Measurements from ENCODE around the gene SERPIND1.
"Not testable (repeated sequence)": the region's sequence is repeated elsewhere in the genome, so short reads cannot be mapped to it uniquely, and the experiment has no call there.

Gene SERPIND1

DNA sequence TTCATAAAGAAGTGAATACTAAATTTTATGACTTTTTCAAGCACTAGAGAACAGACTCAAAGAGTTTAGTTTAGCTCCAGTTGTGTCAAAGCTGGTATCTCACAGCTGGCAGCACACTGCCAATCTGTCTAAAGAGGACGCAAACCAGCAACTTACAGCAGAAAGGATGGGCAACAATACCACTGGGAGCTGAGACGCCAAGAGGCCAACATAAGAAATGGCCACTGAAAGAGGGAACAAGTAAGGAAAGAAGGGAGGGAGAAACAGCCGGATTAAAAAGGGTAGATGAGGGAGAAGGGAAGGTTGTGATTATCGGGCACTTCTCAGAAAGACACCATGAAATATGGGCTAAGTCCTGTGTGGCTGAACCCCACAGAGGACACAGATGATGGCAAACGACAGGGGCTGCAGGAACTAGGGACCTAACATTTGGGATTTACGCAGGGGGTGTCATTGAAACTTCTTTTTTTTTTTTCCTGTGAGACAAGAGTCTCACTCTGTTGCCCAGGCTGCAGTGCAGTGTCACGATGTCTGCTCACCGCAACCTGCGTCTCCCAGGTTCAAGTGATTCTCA lies 41.7 kb downstream of the SERPIND1 start:
- DNase-seq (ENCODE audit: low spot score), result no peak

DNA sequence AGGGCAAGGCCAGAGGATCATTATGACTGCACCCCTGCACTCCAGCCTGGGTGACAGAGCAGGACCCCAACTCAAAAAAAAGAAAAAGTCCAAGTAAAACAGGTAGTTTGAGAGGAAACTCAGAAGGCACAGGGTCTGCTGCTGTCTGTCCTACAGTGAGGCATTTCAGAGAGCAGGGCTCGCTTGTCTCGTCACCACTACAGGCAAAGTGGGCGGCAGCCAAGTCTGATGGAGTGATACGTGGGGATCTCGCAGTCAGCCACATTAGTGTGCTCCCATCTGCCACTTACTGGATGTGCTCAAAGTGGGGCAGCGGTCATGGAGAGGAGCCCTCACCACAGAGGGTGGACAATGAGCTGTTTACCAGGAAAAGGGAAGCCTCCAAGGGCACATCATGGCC lies 42.6 kb downstream of the SERPIND1 start:
- no peak for DNase-seq (ENCODE audit: low spot score)

GRCh38 chr22:20818471-20818870 lies 44.6 kb downstream of the SERPIND1 start:
- no peak for DNase-seq (ENCODE audit: low spot score)

DNA sequence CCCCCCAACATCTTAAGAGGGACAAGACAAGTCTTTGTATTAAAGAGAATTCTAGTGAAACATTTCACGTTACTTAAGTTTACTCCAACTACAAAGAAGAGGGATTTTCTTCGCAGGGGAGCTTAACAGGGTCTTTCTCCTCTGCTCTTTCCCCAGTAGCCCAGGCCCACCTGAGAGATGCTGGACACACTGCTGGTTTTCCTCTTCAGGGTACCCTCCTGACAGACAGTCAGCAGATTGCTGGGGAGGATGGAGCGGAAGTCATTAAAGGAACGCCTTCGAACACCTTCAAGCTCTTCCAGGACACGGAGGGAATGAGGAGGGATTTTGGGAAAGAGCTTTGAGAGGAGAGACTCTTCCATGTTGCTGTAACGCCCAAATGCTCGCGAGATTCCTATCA lies 45.6 kb downstream of the SERPIND1 start:
- DNase-seq (ENCODE audit: low spot score), result no peak

- DNase-seq (ENCODE audit: low spot score), result not testable (repeated sequence)
Measured at GRCh38 chr22:20821717-20822239, 47.9 kb downstream of the SERPIND1 start.

- no peak for DNase-seq (ENCODE audit: low spot score)
Measured at GRCh38 chr22:20822240-20822639, 48.3 kb downstream of the SERPIND1 start.

GRCh38 chr22:20823264-20823663 lies 49.4 kb downstream of the SERPIND1 start:
- no peak for DNase-seq (ENCODE audit: low spot score)

GRCh38 chr22:20825216-20825615 lies 51.3 kb downstream of the SERPIND1 start:
- not testable (repeated sequence) for DNase-seq (ENCODE audit: low spot score)

- no peak for DNase-seq (ENCODE audit: low spot score)
Measured at GRCh38 chr22:20825624-20826023, 51.7 kb downstream of the SERPIND1 start.

- not testable (repeated sequence) for DNase-seq (ENCODE audit: low spot score)
Measured at GRCh38 chr22:20826373-20827152, 52.6 kb downstream of the SERPIND1 start.

DNA sequence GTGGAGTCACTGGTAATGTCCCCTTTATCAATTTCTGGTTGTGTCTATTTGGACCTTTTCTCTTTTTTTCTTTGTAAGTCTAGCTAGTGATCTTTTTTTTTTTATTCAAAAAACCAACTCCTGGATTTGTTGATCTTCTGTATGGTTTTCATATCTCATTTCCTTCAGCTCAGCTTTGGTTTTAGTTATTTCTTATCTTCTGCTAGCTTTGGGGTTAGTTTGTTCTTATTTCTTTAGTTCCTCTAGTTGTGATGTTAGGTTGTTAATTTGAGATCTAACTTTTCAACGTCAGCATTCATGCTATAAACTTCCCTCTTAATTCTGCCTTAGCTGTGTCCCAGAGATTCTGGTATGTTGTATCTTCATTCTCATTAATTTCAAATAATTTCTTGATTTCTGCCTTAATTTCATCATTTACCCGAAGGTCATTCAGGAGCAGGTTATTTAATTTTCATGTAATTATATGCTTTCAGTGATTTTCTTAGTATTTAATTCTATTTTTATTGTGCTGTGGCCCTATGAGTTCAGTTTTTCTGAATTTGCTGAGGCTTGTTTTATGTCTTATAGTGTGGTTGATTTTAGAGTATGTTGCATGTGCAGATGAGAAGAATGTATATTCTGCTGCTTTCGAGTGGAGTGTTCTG lies 55.7 kb downstream of the SERPIND1 start:
- no peak for DNase-seq (ENCODE audit: low spot score)

DNA sequence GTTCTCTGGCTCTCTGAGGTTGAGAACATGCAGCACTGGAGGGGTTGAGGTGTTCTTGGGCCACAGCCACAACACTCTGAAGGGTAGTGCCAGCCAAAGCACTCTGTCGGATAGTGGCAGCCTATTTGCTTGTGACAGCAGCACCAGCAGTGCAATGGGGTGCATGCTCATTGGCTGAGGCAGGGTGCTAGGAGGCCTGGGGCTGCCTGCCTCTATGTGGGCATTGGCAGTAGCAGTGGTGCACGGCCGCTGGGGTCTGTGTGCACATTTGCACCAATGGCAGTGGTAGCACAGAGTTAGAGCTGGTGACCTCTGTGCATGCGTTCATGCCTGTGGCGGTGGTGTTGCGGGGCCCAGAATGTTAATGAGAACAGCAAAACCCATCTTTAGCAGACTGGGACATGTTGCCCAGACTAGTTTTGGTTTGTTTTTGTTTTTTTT lies 59.3 kb downstream of the SERPIND1 start:
- no peak for DNase-seq (ENCODE audit: low spot score)

DNA sequence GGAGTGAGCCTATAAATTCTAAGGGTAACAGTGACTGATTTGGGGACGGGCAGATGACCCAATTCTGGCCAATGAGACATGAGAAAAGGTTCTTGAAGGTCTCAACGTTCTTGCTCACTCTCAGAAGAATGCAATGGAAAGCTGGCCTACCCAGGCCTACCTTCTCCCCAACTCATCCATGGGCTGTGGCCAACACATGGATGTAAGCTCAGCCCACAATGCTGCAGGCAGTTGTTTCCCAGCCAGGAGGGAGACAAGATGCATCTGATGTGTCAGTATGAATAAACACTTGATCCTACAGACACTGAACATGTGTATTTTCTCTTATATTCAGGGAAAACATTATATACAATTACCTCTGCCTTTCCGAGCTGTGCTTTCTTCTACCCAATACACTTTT lies 60.3 kb downstream of the SERPIND1 start:
- DNase-seq (ENCODE audit: low spot score), result no peak

- no peak for DNase-seq (ENCODE audit: low spot score)
Measured at GRCh38 chr22:20834725-20835124, 60.8 kb downstream of the SERPIND1 start.

Measured in hepatic stellate cell (primary cell).